Stimulated activated CD8-positive, alpha-beta memory T cell treated with anti-CD3 and anti-CD28 coated beads, Interleukin-15, amount 100 ng/mL, for 24 hours (primary cell): ENCODE results near the gene NBEAL2.

ENCODE experiments used
- DNase-seq: peaks from one replicate; pipeline ENCODE4 v3.0.0-alpha.2; 2020; ENCODE audit warnings: low read depth

NBEAL2 gene

DNA sequence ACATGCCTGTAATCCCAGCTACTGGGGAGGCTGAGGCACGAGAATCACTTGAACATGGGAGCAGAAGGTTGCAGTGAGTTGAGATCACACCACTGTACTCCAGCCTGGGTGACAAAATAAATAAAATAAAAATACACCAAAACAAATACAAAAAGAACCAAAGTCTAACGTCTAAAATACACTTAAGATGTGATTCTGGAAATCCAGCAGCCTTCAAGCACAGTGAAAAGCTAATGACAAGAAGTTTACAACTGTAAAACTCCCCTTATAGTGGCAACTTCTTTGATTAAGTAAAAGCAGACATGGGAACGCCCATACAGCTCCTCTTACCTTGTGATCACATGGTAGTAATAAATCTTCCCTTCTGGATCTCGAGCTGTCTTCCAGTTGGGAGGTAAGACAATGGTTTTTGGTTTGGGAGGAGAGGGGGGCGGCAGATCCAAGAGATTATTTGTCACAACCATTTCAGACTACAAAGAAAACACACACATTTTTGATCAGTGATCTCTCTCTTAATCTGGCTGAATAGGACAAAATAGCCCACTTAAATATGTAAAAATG, 62.8 kb downstream of the NBEAL2 start:
- DNase-seq: no peak

DNA sequence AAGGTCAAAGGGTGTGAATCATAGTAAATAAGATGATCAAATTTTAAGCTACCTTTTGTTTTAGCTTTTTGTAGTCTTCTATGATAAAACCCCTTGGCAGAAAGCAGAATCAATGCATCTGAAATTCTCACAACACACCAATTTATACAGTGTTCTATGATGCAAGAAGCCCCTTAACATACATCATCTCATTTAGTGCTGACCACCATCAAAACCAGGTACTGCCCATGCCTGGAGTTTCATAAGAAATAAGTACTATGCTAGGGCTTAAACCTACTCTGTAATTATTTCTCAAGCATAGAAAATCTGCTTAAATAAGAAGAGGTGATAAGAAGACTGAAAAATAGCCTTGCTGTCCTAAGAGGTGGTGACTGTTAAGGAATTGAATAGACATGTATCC, 67.6 kb downstream of the NBEAL2 start:
- no peak for DNase-seq

DNA sequence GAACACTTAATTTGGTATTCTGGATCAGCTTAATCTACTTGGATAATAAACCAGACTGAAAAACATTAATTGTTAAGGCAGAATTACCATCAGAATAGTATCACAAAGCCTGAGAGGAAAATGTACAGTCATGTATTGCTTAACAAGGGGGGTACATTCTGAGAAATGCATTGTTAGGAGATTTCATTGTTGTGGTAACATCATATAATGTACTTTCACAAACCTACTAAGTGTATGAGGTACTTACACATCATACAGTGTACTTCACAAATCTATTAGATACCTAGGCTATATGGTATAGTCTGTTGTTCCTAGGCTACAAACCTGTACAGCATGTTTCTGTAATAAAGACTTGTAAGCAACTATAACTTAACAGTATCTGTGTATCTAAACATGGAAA, 68.2 kb downstream of the NBEAL2 start:
- DNase-seq: no peak

DNA sequence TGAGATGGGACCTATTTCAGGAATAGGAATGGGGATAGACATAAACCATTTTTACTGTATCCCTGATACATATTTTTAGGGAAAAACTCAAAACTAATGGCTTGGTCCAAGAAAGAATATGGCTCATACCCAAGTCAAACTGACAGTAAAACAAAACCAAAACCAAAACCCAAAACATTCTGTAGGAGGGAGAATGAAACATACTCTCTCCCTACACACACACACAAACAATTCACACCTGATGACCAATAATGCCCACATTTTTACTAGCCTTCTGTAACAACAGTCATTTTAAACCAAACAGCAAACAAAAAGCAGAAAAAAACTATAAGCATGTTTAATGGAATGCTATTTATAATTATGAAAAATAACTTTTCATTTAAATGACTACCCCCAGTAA, 74.9 kb downstream of the NBEAL2 start:
- DNase-seq: no peak

DNA sequence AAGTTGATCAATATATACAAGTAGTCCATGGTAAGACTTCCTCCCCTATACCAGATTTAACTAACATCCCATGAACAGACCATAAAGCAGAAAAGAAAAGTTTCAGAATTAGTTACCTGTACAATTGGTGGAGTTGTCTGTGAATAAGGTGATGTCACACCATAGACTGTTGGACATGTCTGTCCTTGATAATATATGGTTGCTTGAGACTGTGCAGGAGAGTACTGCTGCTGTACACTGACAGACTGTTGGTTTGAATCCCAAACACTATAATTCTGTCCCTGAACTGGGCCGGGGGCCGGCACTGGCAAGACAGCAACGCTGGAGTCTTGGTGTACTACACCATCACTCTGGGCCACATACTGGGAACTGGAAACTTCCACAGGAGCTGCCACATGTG, 77.2 kb downstream of the NBEAL2 start:
- no peak for DNase-seq

DNA sequence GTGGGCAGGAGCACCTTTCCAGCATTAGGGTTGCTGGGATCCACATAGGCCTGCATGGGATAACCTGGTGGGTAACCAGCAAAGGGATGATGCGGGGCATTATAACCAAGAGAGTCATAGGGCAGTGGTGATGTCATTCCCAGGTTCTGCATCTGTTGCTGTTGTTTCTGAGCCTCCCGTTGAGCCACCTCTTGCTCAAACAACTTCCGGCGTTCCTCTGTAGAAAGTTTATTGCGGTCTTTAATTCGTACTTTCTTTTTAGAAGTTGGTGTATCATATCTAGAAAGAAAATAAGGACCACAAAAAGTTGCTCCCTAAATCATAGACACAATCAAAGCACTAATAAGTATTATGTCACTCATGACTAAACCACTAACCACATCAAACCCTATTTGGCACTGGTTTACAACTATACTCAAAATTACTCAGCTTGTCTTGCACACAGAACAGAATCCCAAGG, 77.8 kb downstream of the NBEAL2 start:
- DNase-seq: no peak
